Measurements from ENCODE around the gene VWA3B.

The VWA3B gene

GRCh38 chr2:98160554-98160953, 73.6 kb downstream of the VWA3B start:
- no peak for DNase-seq (ENCODE audit: low read depth, low spot score)
- no peak overlapping the region for H3K4me3 ChIP-seq (ENCODE audit: low read depth, low read length)
- POLR2A ChIA-PET, result no interaction called here
- CTCF ChIA-PET, result no interaction called here
- TF ChIP-seq CTCF (IDR thresholded peaks at IDR 0.05; ENCODE audit: insufficient read depth, low read length, missing control alignments), result no peak

DNA sequence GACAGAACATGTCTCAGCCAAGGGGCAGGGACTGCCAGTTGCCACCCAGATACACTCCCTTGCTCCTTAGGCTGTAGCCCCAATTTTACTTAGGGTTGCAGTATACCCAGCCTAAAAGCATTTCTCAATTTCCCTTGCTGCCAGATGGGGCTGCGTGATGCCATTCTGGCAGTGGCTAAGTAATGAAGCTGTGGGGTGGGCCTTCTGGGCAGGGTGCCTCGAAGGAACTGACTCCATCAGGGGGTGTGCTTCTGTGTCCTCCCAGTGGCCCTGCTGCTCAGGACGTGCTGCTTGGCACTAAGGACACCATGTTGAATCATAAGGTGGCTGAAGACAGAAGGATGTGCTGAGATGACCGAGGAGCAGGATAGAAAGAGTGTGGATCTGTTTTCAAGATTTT, 74.2 kb downstream of the VWA3B start:
- POLR2A ChIA-PET, result no interaction called here
- H3K4me3 ChIP-seq (ENCODE audit: low read depth, low read length), result no peak overlapping the region
- no peak for TF ChIP-seq CTCF (IDR thresholded peaks at IDR 0.05; ENCODE audit: insufficient read depth, low read length, missing control alignments)
- CTCF ChIA-PET, result no interaction called here
- no peak for DNase-seq (ENCODE audit: low read depth, low spot score)

DNA sequence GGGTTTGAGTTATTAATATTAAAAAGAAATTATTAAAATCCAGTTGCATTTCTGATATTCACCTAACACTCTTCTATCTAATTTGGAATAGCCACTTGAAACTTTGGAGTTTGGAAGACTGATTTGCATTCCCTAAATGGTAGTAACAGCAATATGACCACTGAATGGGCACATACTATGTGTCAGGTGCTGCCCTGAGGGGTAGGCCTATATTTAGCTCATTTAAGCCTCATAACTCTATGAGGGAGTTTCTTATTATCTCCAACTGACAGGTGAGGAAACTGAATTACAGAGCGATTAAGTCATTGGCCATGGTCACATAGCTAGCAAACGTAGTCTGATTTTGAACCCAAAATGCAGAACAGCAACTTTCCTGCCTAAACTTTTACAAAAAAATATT, 77.3 kb downstream of the VWA3B start:
- ChIA-PET POLR2A (no interaction called here), CTCF (no interaction called here)
- no peak for DNase-seq (ENCODE audit: low read depth, low spot score)
- no peak overlapping the region for H3K4me3 ChIP-seq (ENCODE audit: low read depth, low read length)
- no peak for TF ChIP-seq CTCF (IDR thresholded peaks at IDR 0.05; ENCODE audit: insufficient read depth, low read length, missing control alignments)

- CTCF ChIA-PET, result no interaction called here
- POLR2A ChIA-PET, result no interaction called here
Observed at GRCh38 chr2:98165516-98166071, 78.6 kb downstream of the VWA3B start.

DNA sequence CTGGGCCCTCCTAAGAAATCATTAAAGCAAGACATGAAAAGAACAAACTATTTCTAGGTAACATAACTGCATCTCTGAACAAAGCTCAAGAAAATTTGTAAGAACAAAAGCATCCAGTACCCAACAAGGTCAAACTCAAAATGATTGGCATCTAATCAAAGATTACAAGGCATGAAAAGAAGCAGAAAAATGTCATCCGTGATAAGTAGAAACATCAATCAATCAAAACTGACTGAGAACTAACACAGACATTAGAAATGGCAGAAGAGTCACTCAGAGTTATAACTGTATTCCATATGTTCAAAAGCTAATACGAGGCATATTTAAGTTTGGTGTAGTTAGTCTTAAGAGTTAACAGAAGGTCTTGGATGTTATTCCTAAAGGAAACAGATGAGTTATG, 80.9 kb downstream of the VWA3B start:
- no peak overlapping the region for H3K4me3 ChIP-seq (ENCODE audit: low read depth, low read length)
- TF ChIP-seq CTCF (IDR thresholded peaks at IDR 0.05; ENCODE audit: insufficient read depth, low read length, missing control alignments), result no peak
- DNase-seq (ENCODE audit: low read depth, low spot score), result no peak
- CTCF ChIA-PET, result no interaction called here
- POLR2A ChIA-PET, result no interaction called here

More at GRCh38 chr2:98165516-98166071, 78.6 kb downstream of the VWA3B start:
- H3K4me3 ChIP-seq (ENCODE audit: low read depth, low read length), result no peak overlapping the region
- no peak for DNase-seq (ENCODE audit: low read depth, low spot score)
- TF ChIP-seq CTCF (IDR thresholded peaks at IDR 0.05; ENCODE audit: insufficient read depth, low read length, missing control alignments), result no peak

- CTCF ChIA-PET, result no interaction called here
Observed at GRCh38 chr2:98170076-98170475, 83.1 kb downstream of the VWA3B start.

More at GRCh38 chr2:98170076-98170475, 83.1 kb downstream of the VWA3B start:
- no peak for DNase-seq (ENCODE audit: low read depth, low spot score)
- no peak overlapping the region for H3K4me3 ChIP-seq (ENCODE audit: low read depth, low read length)
- POLR2A ChIA-PET, result no interaction called here
- TF ChIP-seq CTCF (IDR thresholded peaks at IDR 0.05; ENCODE audit: insufficient read depth, low read length, missing control alignments), result no peak
